Stimulated activated CD4-positive, alpha-beta T cell treated with anti-CD3 and anti-CD28 coated beads, Interleukin-1b, Interleukin-23, amount 100 ng/mL, for 48 hours (primary cell): ENCODE measurements around the gene SKIDA1.
A peak's percentile ranks its signal among the peaks of the same experiment; 100 is the strongest.
"Not testable (repeated sequence)": the region's sequence is repeated elsewhere in the genome, so short reads cannot be mapped to it uniquely, and the experiment has no call there.

Experiments used
- DNase-seq: peaks from one replicate; pipeline ENCODE4 v3.0.0-alpha.2; 2020

The SKIDA1 gene

GRCh38 chr10:21525367-21526187 is at the start of gene SKIDA1:
TSS of gene SKIDA1 (minus strand) at chr10:21525682. CDS start at chr10:21517822, 7,860 bp downstream.
- peak; percentile 62 for DNase-seq

- not testable (repeated sequence) for DNase-seq
Measured at GRCh38 chr10:21574514-21574913, 49.0 kb upstream of the SKIDA1 start.

GRCh38 chr10:21572578-21572977 is 47.1 kb upstream of the SKIDA1 start:
- no peak for DNase-seq

GRCh38 chr10:21570761-21571521 is 45.5 kb upstream of the SKIDA1 start:
- no peak for DNase-seq

GRCh38 chr10:21558984-21559383 is 33.5 kb upstream of the SKIDA1 start:
- DNase-seq = not testable (repeated sequence)

GRCh38 chr10:21556527-21556926 is 31.0 kb upstream of the SKIDA1 start:
- DNase-seq = no peak

- no peak for DNase-seq
Measured at GRCh38 chr10:21552638-21553037, 27.2 kb upstream of the SKIDA1 start.

- no peak for DNase-seq
Measured at GRCh38 chr10:21547246-21547645, 21.8 kb upstream of the SKIDA1 start.

GRCh38 chr10:21540701-21541100 is 15.2 kb upstream of the SKIDA1 start:
- not testable (repeated sequence) for DNase-seq

- DNase-seq = no peak
Measured at GRCh38 chr10:21536874-21537273, 11.4 kb upstream of the SKIDA1 start.

- not testable (repeated sequence) for DNase-seq
Measured at GRCh38 chr10:21535976-21536375, 10.5 kb upstream of the SKIDA1 start.

GRCh38 chr10:21535494-21535965 is 10.0 kb upstream of the SKIDA1 start:
- DNase-seq = no peak

GRCh38 chr10:21534604-21535493 is 9.4 kb upstream of the SKIDA1 start:
- peak; percentile 38 for DNase-seq

GRCh38 chr10:21534280-21534586 is 8.8 kb upstream of the SKIDA1 start:
- no peak for DNase-seq

- DNase-seq = peak; percentile 91
Measured at GRCh38 chr10:21533467-21534279, 8.2 kb upstream of the SKIDA1 start, which contains the start of gene MLLT10. TSS of gene MLLT10 (plus strand) at chr10:21534232. CDS start at chr10:21534645, 413 bp downstream.

GRCh38 chr10:21532694-21533466 is 7.4 kb upstream of the SKIDA1 start:
- no peak for DNase-seq

GRCh38 chr10:21531164-21531563 is 5.7 kb upstream of the SKIDA1 start:
- no peak for DNase-seq

- DNase-seq = no peak
Measured at GRCh38 chr10:21530641-21531040, 5.2 kb upstream of the SKIDA1 start.

GRCh38 chr10:21530168-21530567 is 4.7 kb upstream of the SKIDA1 start:
- DNase-seq = no peak

GRCh38 chr10:21529032-21529910 is 3.8 kb upstream of the SKIDA1 start:
- DNase-seq = no peak
